DND-41 (cell line): ENCODE results near the gene CAPN14.

ENCODE experiments used
- ATAC-seq: fragments of 200-7000 bp; cut with Tn5 transposase; 3 replicates; pipeline ENCODE4 v1.9.1; 2021; ENCODE audit warnings: low read depth; ENCODE audit not compliant: insufficient read depth
- DNase-seq: peaks from one replicate; pipeline ENCODE4 v3.0.0-alpha.2; 2020
- H2AFZ ChIP-seq: 2 replicates; pipeline ENCODE4 v1.6.0; 2012; ENCODE audit warnings: low read depth, low read length
- H3K27ac ChIP-seq: 2 replicates; pipeline ENCODE4 v1.5.1; 2012; ENCODE audit warnings: low read length, inconsistent platforms
- H3K27me3 ChIP-seq: fragments of 200-600 bp; sonication (generic); 2 replicates; pipeline ENCODE4 v1.6.0; 2012; ENCODE audit warnings: low read length, mild to moderate bottlenecking, inconsistent platforms; ENCODE audit not compliant: insufficient read depth, poor library complexity
- H3K36me3 ChIP-seq: 2 replicates; pipeline ENCODE4 v1.5.1; 2012; ENCODE audit warnings: low read length, inconsistent platforms; ENCODE audit not compliant: insufficient read depth
- H3K4me1 ChIP-seq: 2 replicates; pipeline ENCODE4 v1.5.1; 2012; ENCODE audit warnings: mild to moderate bottlenecking, low read length; ENCODE audit not compliant: insufficient read depth
- H3K4me2 ChIP-seq: 2 replicates; pipeline ENCODE4 v1.6.0; 2012; ENCODE audit warnings: mild to moderate bottlenecking, moderate library complexity, low read length, inconsistent platforms; ENCODE audit not compliant: insufficient read depth
- H3K4me3 ChIP-seq, 2 experiments: fragments of 200-600 bp in 1 of 2; shearing (Covaris generic) in 1 of 2; 2 replicates each; pipeline ENCODE4 v1.5.1; 2012 to 2016; ENCODE audit warnings: inconsistent platforms in 2 of 2, low read length in 2 of 2, mild to moderate bottlenecking in 2 of 2, low read depth in 1 of 2, moderate library complexity in 1 of 2
- H3K79me2 ChIP-seq: 2 replicates; pipeline ENCODE4 v1.6.0; 2012; ENCODE audit warnings: low read length, inconsistent platforms; ENCODE audit not compliant: insufficient read depth
- H3K9ac ChIP-seq: 2 replicates; pipeline ENCODE4 v1.6.0; 2012; ENCODE audit warnings: low read depth, mild to moderate bottlenecking, inconsistent platforms, low read length, moderate library complexity
- H3K9me3 ChIP-seq: 2 replicates; pipeline ENCODE4 v1.5.1; 2012; ENCODE audit warnings: low read length, moderate library complexity, mild to moderate bottlenecking, inconsistent platforms; ENCODE audit not compliant: insufficient read depth, severe bottlenecking
- H4K20me1 ChIP-seq: 2 replicates; pipeline ENCODE4 v1.6.0; 2012; ENCODE audit warnings: low read length; ENCODE audit not compliant: insufficient read depth
- EZH2 ChIP-seq: IDR thresholded peaks from 3 replicates; pipeline ENCODE4 v1.6.1; 2012; ENCODE audit warnings: borderline replicate concordance, low read depth, mild to moderate bottlenecking, moderate library complexity, low read length, inconsistent platforms; ENCODE audit not compliant: severe bottlenecking
- TF ChIP-seq, protein P1 (sequence below): IDR thresholded peaks from 2 replicates; pipeline ENCODE4 v1.5.1; 2012; ENCODE audit warnings: borderline replicate concordance, low read length, moderate library complexity, mild to moderate bottlenecking; ENCODE audit not compliant: poor library complexity, severe bottlenecking; ENCODE audit errors: extremely low read depth

The CAPN14 gene

DNA sequence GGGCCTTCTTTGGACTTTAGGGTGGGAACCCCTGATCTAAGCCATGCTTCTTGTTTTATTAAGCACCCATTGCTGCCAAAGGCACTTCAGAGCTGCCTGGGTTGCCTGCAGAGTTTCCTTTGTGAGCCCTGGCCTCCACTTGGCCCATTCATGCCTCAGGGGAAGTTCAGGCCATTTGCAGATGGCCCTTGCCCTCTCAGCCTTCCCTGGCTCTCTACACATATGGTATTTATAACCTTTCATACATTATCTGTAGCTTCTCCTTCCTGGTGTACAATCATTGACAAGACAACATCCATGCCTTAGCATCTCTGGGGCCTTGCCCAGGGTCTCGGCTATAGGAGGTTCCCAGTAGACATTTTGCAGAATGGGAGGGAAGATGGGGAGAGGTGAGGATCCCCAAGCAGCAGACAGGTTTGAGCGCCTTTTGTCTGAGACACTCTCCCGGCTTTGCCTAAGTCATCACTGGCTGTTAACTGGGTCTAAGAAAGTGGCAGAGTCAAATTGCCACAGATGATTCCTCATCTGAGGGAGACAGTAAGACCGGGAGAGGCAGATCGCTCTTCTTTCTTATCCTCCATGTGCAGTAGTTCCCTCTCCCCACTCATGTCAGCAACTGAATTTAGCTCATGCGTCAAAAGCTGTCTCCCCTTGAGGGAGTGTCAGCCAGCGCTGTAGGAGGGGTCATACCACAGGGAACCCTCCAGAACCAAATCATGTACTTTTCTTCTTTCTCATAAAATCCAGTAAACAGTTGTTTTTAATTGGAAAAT, 19.3 kb upstream of the CAPN14 start:
- ATAC-seq (no peak), DNase-seq (no peak)
- no peaks in the 10 kb centered on the region for H4K20me1 ChIP-seq
- H3K9me3 ChIP-seq = no peaks in the 10 kb centered on the region
- H3K27ac ChIP-seq = no peak overlapping the region
- no peaks in the 10 kb centered on the region for H3K27me3 ChIP-seq
- H3K4me1 ChIP-seq = peaks cover 29% of the 10 kb centered on the region
- H3K4me3 ChIP-seq = no peak overlapping the region
- H3K9ac ChIP-seq = no peak overlapping the region
- no peaks in the 10 kb centered on the region for H3K79me2 ChIP-seq
- H2AFZ ChIP-seq = no peak overlapping the region
- H3K4me2 ChIP-seq = no peak overlapping the region
- TF ChIP-seq EZH2 = no peak
- TF ChIP-seq, protein P1, sequence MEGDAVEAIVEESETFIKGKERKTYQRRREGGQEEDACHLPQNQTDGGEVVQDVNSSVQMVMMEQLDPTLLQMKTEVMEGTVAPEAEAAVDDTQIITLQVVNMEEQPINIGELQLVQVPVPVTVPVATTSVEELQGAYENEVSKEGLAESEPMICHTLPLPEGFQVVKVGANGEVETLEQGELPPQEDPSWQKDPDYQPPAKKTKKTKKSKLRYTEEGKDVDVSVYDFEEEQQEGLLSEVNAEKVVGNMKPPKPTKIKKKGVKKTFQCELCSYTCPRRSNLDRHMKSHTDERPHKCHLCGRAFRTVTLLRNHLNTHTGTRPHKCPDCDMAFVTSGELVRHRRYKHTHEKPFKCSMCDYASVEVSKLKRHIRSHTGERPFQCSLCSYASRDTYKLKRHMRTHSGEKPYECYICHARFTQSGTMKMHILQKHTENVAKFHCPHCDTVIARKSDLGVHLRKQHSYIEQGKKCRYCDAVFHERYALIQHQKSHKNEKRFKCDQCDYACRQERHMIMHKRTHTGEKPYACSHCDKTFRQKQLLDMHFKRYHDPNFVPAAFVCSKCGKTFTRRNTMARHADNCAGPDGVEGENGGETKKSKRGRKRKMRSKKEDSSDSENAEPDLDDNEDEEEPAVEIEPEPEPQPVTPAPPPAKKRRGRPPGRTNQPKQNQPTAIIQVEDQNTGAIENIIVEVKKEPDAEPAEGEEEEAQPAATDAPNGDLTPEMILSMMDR = no peak
- no peaks in the 10 kb centered on the region for H3K36me3 ChIP-seq

GRCh38 chr2:31235504-31235902, 18.2 kb upstream of the CAPN14 start:
- Histone ChIP-seq H2AFZ (no peak overlapping the region), H4K20me1 (no peaks in the 10 kb centered on the region), H3K27ac (no peak overlapping the region), H3K79me2 (no peaks in the 10 kb centered on the region), H3K9ac (no peak overlapping the region), H3K27me3 (no peaks in the 10 kb centered on the region), H3K4me2 (no peak overlapping the region), H3K4me1 (peaks cover 26% of the 10 kb centered on the region), H3K9me3 (no peaks in the 10 kb centered on the region), H3K4me3 (no peak overlapping the region), H3K36me3 (no peaks in the 10 kb centered on the region)
- TF ChIP-seq, protein P1 = no peak
- no peak for TF ChIP-seq EZH2
- no peak for DNase-seq
- no peak for ATAC-seq

DNA sequence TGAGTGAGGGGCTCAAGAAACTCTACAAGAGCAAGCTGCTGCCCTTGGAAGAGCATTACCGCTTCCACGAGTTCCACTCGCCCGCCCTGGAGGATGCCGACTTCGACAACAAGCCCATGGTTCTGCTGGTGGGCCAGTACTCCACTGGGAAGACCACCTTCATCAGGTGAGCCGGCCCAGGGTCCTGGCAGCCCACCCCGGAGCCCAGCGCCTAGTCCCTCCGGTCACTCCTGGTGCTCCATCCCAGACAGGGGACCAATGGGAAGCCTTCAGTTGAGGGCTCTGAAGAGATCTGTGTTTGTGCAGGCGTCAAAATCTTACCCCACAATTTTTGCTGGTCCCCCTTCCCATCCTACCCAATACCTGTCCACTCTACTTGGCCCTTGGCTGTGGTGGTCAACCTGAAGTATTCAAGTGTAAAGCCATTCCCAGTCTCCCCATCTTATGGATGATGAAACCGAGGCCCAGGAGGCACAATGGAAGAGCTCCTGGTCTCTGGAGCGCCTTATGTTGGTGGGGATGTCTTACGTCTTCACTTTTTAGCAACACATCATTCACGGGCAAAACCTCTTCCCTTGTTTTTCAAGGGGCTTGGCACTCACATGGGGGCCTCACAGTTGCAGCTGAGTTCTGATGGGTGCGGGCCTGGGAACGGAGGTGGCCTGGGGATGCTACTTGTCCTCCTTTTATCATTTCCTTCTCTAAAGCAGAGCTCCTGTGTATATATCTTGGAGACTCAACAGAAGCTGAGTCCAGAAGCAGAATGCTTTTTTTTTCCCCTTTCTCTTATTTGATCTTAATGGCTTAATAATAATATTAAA, 17.6 kb upstream of the CAPN14 start:
- H3K9ac ChIP-seq = no peak overlapping the region

More for the DNA sequence above, 17.6 kb upstream of the CAPN14 start:
- Histone ChIP-seq H3K4me2 (peak overlapping the region; percentile 81; the same call in 1 of the 2 replicates), H4K20me1 (no peaks in the 10 kb centered on the region), H3K27ac (no peak overlapping the region), H3K4me3 (peak overlapping the region in 1 of 2 experiments; percentile 65; a peak in 2 of 4 replicates), H3K9me3 (no peaks in the 10 kb centered on the region), H2AFZ (peak overlapping the region; percentile 93; the same call in 1 of the 2 replicates), H3K27me3 (no peaks in the 10 kb centered on the region), H3K36me3 (no peaks in the 10 kb centered on the region), H3K4me1 (peaks cover 26% of the 10 kb centered on the region), H3K79me2 (no peaks in the 10 kb centered on the region)
- TF ChIP-seq EZH2 = no peak
- TF ChIP-seq, protein P1 = no peak
- DNase-seq (no peak), ATAC-seq (no peak)
